CD4-positive, alpha-beta T cell treated with Interleukin-17A for 4 hours (primary cell): Measurements from ENCODE around the gene TBCD.

Experiments
- DNase-seq: peaks from one replicate; pipeline ENCODE4 v3.0.0-alpha.2; 2020; ENCODE audit warnings: mixed read lengths

The TBCD gene

GRCh38 chr17:82889496-82890338, 137.9 kb downstream of the TBCD start:
- no peak for DNase-seq

- no peak for DNase-seq
These were observed 138.5 kb downstream of the TBCD start for GRCh38 chr17:82890339-82890730.

- DNase-seq, result no peak
These were observed 139.2 kb downstream of the TBCD start for GRCh38 chr17:82890926-82891678.

GRCh38 chr17:82891911-82892310, 140.0 kb downstream of the TBCD start:
- no peak for DNase-seq

GRCh38 chr17:82892899-82893565, 141.2 kb downstream of the TBCD start:
- peak; percentile 84 for DNase-seq

GRCh38 chr17:82893779-82894178, 141.9 kb downstream of the TBCD start:
- no peak for DNase-seq

- DNase-seq, result no peak
These were observed 142.5 kb downstream of the TBCD start for GRCh38 chr17:82894389-82894788.

- DNase-seq, result no peak
These were observed 143.2 kb downstream of the TBCD start for GRCh38 chr17:82895087-82895486.

- DNase-seq, result no peak
These were observed 144.5 kb downstream of the TBCD start for GRCh38 chr17:82896071-82897000.

GRCh38 chr17:82897514-82898249, 145.8 kb downstream of the TBCD start:
- DNase-seq, result no peak

- no peak for DNase-seq
These were observed 147.2 kb downstream of the TBCD start for GRCh38 chr17:82898976-82899514.

GRCh38 chr17:82899941-82900340, 148.1 kb downstream of the TBCD start:
- no peak for DNase-seq

GRCh38 chr17:82900741-82901140, 148.9 kb downstream of the TBCD start:
- DNase-seq, result no peak

- no peak for DNase-seq
These were observed 149.5 kb downstream of the TBCD start for GRCh38 chr17:82901356-82901755.

GRCh38 chr17:82901856-82902255, 150.0 kb downstream of the TBCD start:
- no peak for DNase-seq

- DNase-seq, result no peak
These were observed 151.4 kb downstream of the TBCD start for GRCh38 chr17:82902972-82903874.

GRCh38 chr17:82905130-82905529, 153.3 kb downstream of the TBCD start:
- DNase-seq, result no peak

- DNase-seq, result no peak
These were observed 156.1 kb downstream of the TBCD start for GRCh38 chr17:82907797-82908542.

GRCh38 chr17:82908543-82909160, 156.8 kb downstream of the TBCD start:
- DNase-seq, result no peak
